A549 (cell line): ENCODE data around the gene FBXO21. TPM values are rescaled to one million over a fixed set of nuclear protein-coding genes. Genes with fewer than 3 reads are reported as not detected.

ENCODE experiments used
- ATAC-seq, 2 experiments: fragments of 200-7000 bp in 1 of 2; fragments of >200 bp in 1 of 2; cut with Nextera tagmentation in 1 of 2; cut with Tn5 transposase in 1 of 2; 3 replicates each; pipeline versions ENCODE4 v1.8.0 to v1.9.1; 2018 to 2020; ENCODE audit warnings: mild to moderate bottlenecking in 1 of 2, moderate library complexity in 1 of 2
- CTCF ChIA-PET: fragments of 300-600 bp; sonication (Branson Sonifier 250); formaldehyde crosslinking; extraction: SDS; loops from one replicate; lab custom pipeline; 2021; ENCODE audit warnings: antibody characterized with exemption, inconsistent platforms; lab: Yijun Ruan, JAX
- POLR2A ChIA-PET: fragments of 350-600 bp; formaldehyde crosslinking; extraction: SDS; loops from one replicate; lab custom pipeline; 2021; ENCODE audit warnings: antibody characterized with exemption, inconsistent platforms; lab: Yijun Ruan, JAX
- DNase-seq, 2 experiments: peaks; one replicate each; pipeline versions ENCODE4 v3.0.0 to v3.0.0-alpha.2; 2011 to 2016; ENCODE audit warnings: low read depth in 1 of 2, low spot score in 1 of 2
- FAIRE-seq: peaks from 2 replicates; lab custom pipeline; 2011; peaks lifted over from hg19 to GRCh38; lab: Jason Lieb, UNC
- H3K27ac ChIP-seq, 2 experiments: fragments of >200 bp; sonication (Bioruptor Twin); formaldehyde crosslinking; 3 replicates each; pipeline ENCODE4 v1.5.1; 2016 to 2017
- H3K4me1 ChIP-seq: fragments of >200 bp; sonication (Bioruptor Twin); formaldehyde crosslinking; 3 replicates; pipeline ENCODE4 v1.6.1; 2016
- H3K4me2 ChIP-seq: fragments of >200 bp; sonication (Bioruptor Twin); formaldehyde crosslinking; 3 replicates; pipeline ENCODE4 v1.6.1; 2016
- H3K4me3 ChIP-seq: fragments of >200 bp; sonication (Bioruptor Twin); formaldehyde crosslinking; 3 replicates; pipeline ENCODE4 v1.5.1; 2016
- H3K9me3 ChIP-seq: fragments of >200 bp; sonication (Bioruptor Twin); formaldehyde crosslinking; 3 replicates; pipeline ENCODE4 v1.6.1; 2016
- BHLHE40 ChIP-seq: IDR thresholded peaks from 2 replicates; pipeline ENCODE4 v1.6.1; 2012; ENCODE audit warnings: low read depth, low read length, inconsistent platforms
- CBX8 ChIP-seq: fragments of 200-600 bp; sonication (generic); IDR thresholded peaks from 2 replicates; pipeline ENCODE4 v1.6.1; 2016
- CEBPB ChIP-seq, 2 experiments: fragments of >200 bp in 1 of 2; sonication (Bioruptor Twin) in 1 of 2; formaldehyde crosslinking in 1 of 2; IDR thresholded peaks; 2 replicates each; pipeline ENCODE4 v1.6.1; 2012 to 2016
- CHD2 ChIP-seq: fragments of 150-350 bp; IDR thresholded peaks from 2 replicates; pipeline ENCODE4 v1.6.1; 2014; ENCODE audit warnings: low read length; ENCODE audit not compliant: partially characterized antibody
- CTCF ChIP-seq: fragments of >200 bp; sonication (Bioruptor Twin); formaldehyde crosslinking; IDR thresholded peaks from 3 replicates; pipeline ENCODE4 v1.5.1; 2016
- FOSB ChIP-seq: fragments of 250-450 bp; sonication (Bioruptor Pico); IDR thresholded peaks from 2 replicates; pipeline ENCODE4 v1.5.0; 2020; ENCODE audit warnings: mild to moderate bottlenecking, moderate library complexity
- GATA3 ChIP-seq: IDR thresholded peaks from 2 replicates; pipeline ENCODE4 v1.6.1; 2012; ENCODE audit warnings: borderline replicate concordance
- HDAC2 ChIP-seq: fragments of 200-600 bp; sonication (generic); IDR thresholded peaks from 2 replicates; pipeline ENCODE4 v1.6.1; 2016
- HES2 ChIP-seq: fragments of >200 bp; sonication (Bioruptor Twin); formaldehyde crosslinking; IDR thresholded peaks from 2 replicates; pipeline ENCODE4 v1.6.1; 2016
- HEYL ChIP-seq: fragments of 250-450 bp; sonication (Bioruptor Pico); IDR thresholded peaks from 2 replicates; pipeline ENCODE4 v1.8.0; 2021; ENCODE audit warnings: mild to moderate bottlenecking, moderate library complexity
- JUN ChIP-seq, 2 experiments: fragments of >200 bp; sonication (Bioruptor Twin); formaldehyde crosslinking; IDR thresholded peaks; 2 replicates in 1 of 2; 3 replicates in 1 of 2; pipeline ENCODE4 v1.6.1; 2016 to 2017
- JUNB ChIP-seq: fragments of >200 bp; sonication (Bioruptor Twin); formaldehyde crosslinking; IDR thresholded peaks from 2 replicates; pipeline ENCODE4 v1.6.1; 2016
- KDM1A ChIP-seq: fragments of 200-600 bp; sonication (generic); IDR thresholded peaks from 2 replicates; pipeline ENCODE4 v1.6.1; 2016; ENCODE audit warnings: low read depth, mild to moderate bottlenecking
- NPAS2 ChIP-seq: fragments of 250-450 bp; sonication (Bioruptor Pico); IDR thresholded peaks from 2 replicates; pipeline ENCODE4 v1.8.0; 2022; ENCODE audit warnings: mild to moderate bottlenecking, moderate library complexity, borderline replicate concordance
- NR3C1 ChIP-seq: fragments of >200 bp; sonication (Bioruptor Twin); formaldehyde crosslinking; IDR thresholded peaks from 3 replicates; pipeline ENCODE4 v1.6.1; 2017
- PBX3 ChIP-seq: IDR thresholded peaks from 2 replicates; pipeline ENCODE4 v1.6.1; 2012
- POLR2A ChIP-seq: IDR thresholded peaks from 2 replicates; pipeline ENCODE4 v1.6.1; 2012; ENCODE audit warnings: mild to moderate bottlenecking, low read length
- POLR2AphosphoS2 ChIP-seq: conservative IDR thresholded peaks from 2 replicates; pipeline ENCODE4 v1.6.1; 2012; ENCODE audit warnings: low read length, improper control_type of control experiment, inconsistent platforms
- RAD21 ChIP-seq, 2 experiments: fragments of >200 bp in 1 of 2; sonication (Bioruptor Twin) in 1 of 2; formaldehyde crosslinking in 1 of 2; IDR thresholded peaks in 1 of 2; conservative IDR thresholded peaks in 1 of 2; 2 replicates in 1 of 2; 3 replicates in 1 of 2; pipeline ENCODE4 v1.6.1; 2012 to 2018; ENCODE audit warnings: inconsistent platforms in 1 of 2
- RCOR1 ChIP-seq: fragments of 150-350 bp; IDR thresholded peaks from 2 replicates; pipeline ENCODE4 v1.6.1; 2014; ENCODE audit warnings: antibody characterized with exemption, low read length, low read depth
- RFX5 ChIP-seq: fragments of 450-650 bp; IDR thresholded peaks from 2 replicates; pipeline ENCODE4 v1.7.1; 2014; ENCODE audit warnings: antibody characterized with exemption, mild to moderate bottlenecking, moderate library complexity
- RNF2 ChIP-seq: fragments of 200-600 bp; sonication (generic); IDR thresholded peaks from 2 replicates; pipeline ENCODE4 v1.6.1; 2016; ENCODE audit warnings: low read depth, mild to moderate bottlenecking, antibody characterized with exemption, moderate library complexity, borderline replicate concordance
- SMC3 ChIP-seq: fragments of >200 bp; sonication (Bioruptor Twin); formaldehyde crosslinking; IDR thresholded peaks from 3 replicates; pipeline ENCODE4 v1.6.1; 2018; ENCODE audit warnings: inconsistent platforms
- SREBF2 ChIP-seq: fragments of 450-650 bp; IDR thresholded peaks from 2 replicates; pipeline ENCODE4 v1.6.1; 2014; ENCODE audit warnings: mild to moderate bottlenecking, moderate library complexity
- TFCP2L1 ChIP-seq: fragments of 250-450 bp; sonication (Bioruptor Pico); IDR thresholded peaks from 2 replicates; pipeline ENCODE4 v1.5.0; 2021; ENCODE audit warnings: mild to moderate bottlenecking
- ZNF302 ChIP-seq: fragments of 250-450 bp; sonication (Bioruptor Pico); IDR thresholded peaks from 2 replicates; pipeline ENCODE4 v1.9.0; 2021; ENCODE audit warnings: inconsistent platforms, mild to moderate bottlenecking, moderate library complexity
- ZSCAN20 ChIP-seq: fragments of 250-450 bp; sonication (Bioruptor Pico); IDR thresholded peaks from 2 replicates; pipeline ENCODE4 v1.8.0; 2022; ENCODE audit warnings: mild to moderate bottlenecking, moderate library complexity
- WGBS: methylation state at CpG from one replicate; pipeline ENCODE4 v1.1.6; 2017; ENCODE audit errors: missing lambda C conversion rate; 5-methylcytosine and 5-hydroxymethylcytosine counted together
- polyA plus RNA-seq, 4 experiments: library from polyadenylated mRNA; depleted of rRNA in 3 of 4; stranded (reverse); fragments of >200 nt; fragmentation: RNase III in 1 of 4; extraction: RNeasy Plus Mini Kit Qiagen cat#74134 plus additional on column Dnase treatment in 1 of 4; gene quantifications; 2 replicates in 3 of 4; 3 replicates in 1 of 4; pipeline ENCODE4 v1.2.3, GENCODE V29; 2011 to 2017
- TF ChIP-seq, protein P1 (sequence below): IDR thresholded peaks from 2 replicates; pipeline ENCODE4 v1.6.1; 2012
- TF ChIP-seq, protein P2 (sequence below): fragments of 450-650 bp; IDR thresholded peaks from 2 replicates; pipeline ENCODE4 v1.6.1; 2014; ENCODE audit warnings: antibody characterized with exemption
- TF ChIP-seq, protein P3 (sequence below): fragments of 150-350 bp; IDR thresholded peaks from 2 replicates; pipeline ENCODE4 v1.6.1; 2014; ENCODE audit warnings: low read depth, mild to moderate bottlenecking, low read length

FBXO21 gene
- polyA plus RNA-seq, 2 of the 4 experiments (the other 2 are of a cell fraction): 33.2 to 62.4 TPM

GRCh38 chr12:117100251-117100650 lies 90.0 kb downstream of the FBXO21 start:
- Histone ChIP-seq H3K9me3 (no peaks in the 10 kb centered on the region), H3K4me1 (peaks cover 26% of the 10 kb centered on the region; the same call in 2 of the 3 replicates), H3K4me3 (no peak overlapping the region), H3K27ac (peak overlapping the region; percentile 41 to 94; a peak in 4 of 6 replicates), H3K4me2 (peak overlapping the region; percentile 98)
- FAIRE-seq (no peak), DNase-seq (peak; percentile 63 to 73), ATAC-seq (peak; percentile 73 to 78)
- ChIA-PET POLR2A (no interaction called here), CTCF (interaction anchor here (0.7 to 4.1 kb wide), 6 partner anchors 19 to 51 kb away, joined by 3 to 33 read pairs (median 8); no protein-coding TSS in a partner anchor)
- peak; percentile 14 to 29; a peak in 2 of 5 replicates for TF ChIP-seq RAD21 (conservative IDR thresholded peaks at IDR 0.05 in 1 of 2, IDR thresholded peaks at IDR 0.05 in 1 of 2)
- no peak for TF ChIP-seq HDAC2
- no peak for TF ChIP-seq HES2
- TF ChIP-seq SMC3: peak; percentile 43; the same call in 2 of the 3 replicates
- no peak for TF ChIP-seq NR3C1
- TF ChIP-seq BHLHE40: no peak
- no peak for TF ChIP-seq FOSB
- TF ChIP-seq SREBF2: no peak
- TF ChIP-seq JUNB: no peak
- TF ChIP-seq, protein P1, sequence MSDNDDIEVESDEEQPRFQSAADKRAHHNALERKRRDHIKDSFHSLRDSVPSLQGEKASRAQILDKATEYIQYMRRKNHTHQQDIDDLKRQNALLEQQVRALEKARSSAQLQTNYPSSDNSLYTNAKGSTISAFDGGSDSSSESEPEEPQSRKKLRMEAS: 0 out of 2 replicates have a peak, but pooled peaks have one; percentile 39
- peak; percentile 41; the same call in 2 of the 3 replicates for TF ChIP-seq CTCF
- WGBS: 64% methylated on average over 5 of the region's 5 CpGs

GRCh38 chr12:117098361-117099217 lies 91.7 kb downstream of the FBXO21 start:
- H3K4me3 ChIP-seq: peak overlapping the region; percentile 88
- POLR2A ChIA-PET: no interaction called here
- WGBS: 3% methylated on average over 38 of the region's 85 CpGs
- no peaks in the 10 kb centered on the region for H3K9me3 ChIP-seq
- peak; percentile 37 to 49 for DNase-seq
- peak; percentile 45 to 61 for ATAC-seq
- CTCF ChIA-PET: interaction anchor here (1.0 to 1.9 kb wide), 7 partner anchors 22 to 52 kb away, joined by 3 to 8 read pairs (median 4); no protein-coding TSS in a partner anchor
- H3K4me1 ChIP-seq: peaks cover 26% of the 10 kb centered on the region; the same call in 2 of the 3 replicates
- no peak for FAIRE-seq
- peak overlapping the region; percentile 98 for H3K4me2 ChIP-seq
- H3K27ac ChIP-seq: peak overlapping the region; percentile 88 to 94
- TF ChIP-seq, protein P2, sequence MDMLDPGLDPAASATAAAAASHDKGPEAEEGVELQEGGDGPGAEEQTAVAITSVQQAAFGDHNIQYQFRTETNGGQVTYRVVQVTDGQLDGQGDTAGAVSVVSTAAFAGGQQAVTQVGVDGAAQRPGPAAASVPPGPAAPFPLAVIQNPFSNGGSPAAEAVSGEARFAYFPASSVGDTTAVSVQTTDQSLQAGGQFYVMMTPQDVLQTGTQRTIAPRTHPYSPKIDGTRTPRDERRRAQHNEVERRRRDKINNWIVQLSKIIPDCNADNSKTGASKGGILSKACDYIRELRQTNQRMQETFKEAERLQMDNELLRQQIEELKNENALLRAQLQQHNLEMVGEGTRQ: no peak
- TF ChIP-seq JUNB: no peak
- no peak for TF ChIP-seq POLR2AphosphoS2
- TF ChIP-seq HEYL (CRISPR knock-in tag): no peak
- no peak for TF ChIP-seq RAD21 (conservative IDR thresholded peaks at IDR 0.05 in 1 of 2, IDR thresholded peaks at IDR 0.05 in 1 of 2)
- TF ChIP-seq ZNF302 (CRISPR knock-in tag): no peak
- no peak for TF ChIP-seq POLR2A
- TF ChIP-seq RNF2: peak; percentile 92
- no peak for TF ChIP-seq NPAS2 (CRISPR knock-in tag)
- TF ChIP-seq GATA3: no peak
- no peak for TF ChIP-seq TFCP2L1 (CRISPR knock-in tag)
- no peak for TF ChIP-seq CTCF
- TF ChIP-seq, protein P3, sequence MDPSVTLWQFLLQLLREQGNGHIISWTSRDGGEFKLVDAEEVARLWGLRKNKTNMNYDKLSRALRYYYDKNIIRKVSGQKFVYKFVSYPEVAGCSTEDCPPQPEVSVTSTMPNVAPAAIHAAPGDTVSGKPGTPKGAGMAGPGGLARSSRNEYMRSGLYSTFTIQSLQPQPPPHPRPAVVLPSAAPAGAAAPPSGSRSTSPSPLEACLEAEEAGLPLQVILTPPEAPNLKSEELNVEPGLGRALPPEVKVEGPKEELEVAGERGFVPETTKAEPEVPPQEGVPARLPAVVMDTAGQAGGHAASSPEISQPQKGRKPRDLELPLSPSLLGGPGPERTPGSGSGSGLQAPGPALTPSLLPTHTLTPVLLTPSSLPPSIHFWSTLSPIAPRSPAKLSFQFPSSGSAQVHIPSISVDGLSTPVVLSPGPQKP: no peak
- no peak for TF ChIP-seq CBX8
- TF ChIP-seq CEBPB (IDR thresholded peaks at IDR 0.05): no peak
- no peak for TF ChIP-seq JUN (IDR thresholded peaks at IDR 0.05)
- no peak for TF ChIP-seq RFX5
- TF ChIP-seq ZSCAN20 (CRISPR knock-in tag): no peak
- no peak for TF ChIP-seq NR3C1
- TF ChIP-seq CHD2: no peak
- TF ChIP-seq PBX3: no peak
- no peak for TF ChIP-seq RCOR1
- TF ChIP-seq FOSB: no peak
- TF ChIP-seq KDM1A: peak; percentile 90
